KOPT-K1 (cell line): ENCODE results near the gene RAP1GAP2.

Source experiments
- H3K27ac ChIP-seq: fragments of 200-600 bp; sonication (generic); 2 replicates; pipeline ENCODE4 v1.5.1; 2016; ENCODE audit warnings: antibody characterized with exemption, mild to moderate bottlenecking, low read depth, low read length; ENCODE audit not compliant: poor library complexity, severe bottlenecking
- H3K36me3 ChIP-seq: fragments of 200-600 bp; sonication (generic); 2 replicates; pipeline ENCODE4 v1.5.1; 2017; ENCODE audit warnings: antibody characterized with exemption, mild to moderate bottlenecking, low read length, moderate library complexity; ENCODE audit not compliant: insufficient read depth
- H3K9me3 ChIP-seq: fragments of 200-600 bp; sonication (generic); 2 replicates; pipeline ENCODE4 v1.5.1; 2017; ENCODE audit warnings: antibody characterized with exemption, low read length, mild to moderate bottlenecking; ENCODE audit not compliant: insufficient read depth, poor library complexity, severe bottlenecking

Gene RAP1GAP2

GRCh38 chr17:3008336-3009288, 212.4 kb downstream of the RAP1GAP2 start:
- Histone ChIP-seq H3K36me3 (no peaks in the 10 kb centered on the region), H3K9me3 (no peaks in the 10 kb centered on the region), H3K27ac (no peak overlapping the region)

GRCh38 chr17:3009411-3009920, 213.2 kb downstream of the RAP1GAP2 start:
- no peaks in the 10 kb centered on the region for H3K9me3 ChIP-seq
- H3K27ac ChIP-seq: no peak overlapping the region
- H3K36me3 ChIP-seq: no peaks in the 10 kb centered on the region

- H3K9me3 ChIP-seq: no peaks in the 10 kb centered on the region
- no peak overlapping the region for H3K27ac ChIP-seq
- H3K36me3 ChIP-seq: no peaks in the 10 kb centered on the region
Observed at GRCh38 chr17:3011891-3012290, 215.7 kb downstream of the RAP1GAP2 start.

GRCh38 chr17:3012926-3013581, 216.8 kb downstream of the RAP1GAP2 start:
- no peak overlapping the region for H3K27ac ChIP-seq
- no peaks in the 10 kb centered on the region for H3K9me3 ChIP-seq
- H3K36me3 ChIP-seq: no peaks in the 10 kb centered on the region

- no peak overlapping the region for H3K27ac ChIP-seq
- H3K9me3 ChIP-seq: no peaks in the 10 kb centered on the region
- no peaks in the 10 kb centered on the region for H3K36me3 ChIP-seq
Observed at GRCh38 chr17:3015890-3016289, 219.7 kb downstream of the RAP1GAP2 start.

- Histone ChIP-seq H3K27ac (no peak overlapping the region), H3K9me3 (peaks cover 15% of the 10 kb centered on the region), H3K36me3 (no peaks in the 10 kb centered on the region)
Observed at GRCh38 chr17:3017936-3018335, 221.7 kb downstream of the RAP1GAP2 start.

- Histone ChIP-seq H3K36me3 (no peaks in the 10 kb centered on the region), H3K9me3 (peaks cover 31% of the 10 kb centered on the region), H3K27ac (no peak overlapping the region)
Observed at GRCh38 chr17:3019761-3020160, 223.5 kb downstream of the RAP1GAP2 start.

GRCh38 chr17:3020381-3020780, 224.1 kb downstream of the RAP1GAP2 start:
- H3K27ac ChIP-seq: no peak overlapping the region
- H3K36me3 ChIP-seq: no peaks in the 10 kb centered on the region
- peaks cover 31% of the 10 kb centered on the region for H3K9me3 ChIP-seq

GRCh38 chr17:3022197-3022596, 226.0 kb downstream of the RAP1GAP2 start:
- Histone ChIP-seq H3K9me3 (peaks cover 31% of the 10 kb centered on the region), H3K27ac (no peak overlapping the region), H3K36me3 (no peaks in the 10 kb centered on the region)

- Histone ChIP-seq H3K36me3 (no peaks in the 10 kb centered on the region), H3K27ac (no peak overlapping the region), H3K9me3 (peaks cover 31% of the 10 kb centered on the region)
Observed at GRCh38 chr17:3024346-3024745, 228.1 kb downstream of the RAP1GAP2 start.

GRCh38 chr17:3025421-3026124, 229.3 kb downstream of the RAP1GAP2 start:
- Histone ChIP-seq H3K27ac (no peak overlapping the region), H3K36me3 (no peaks in the 10 kb centered on the region)

GRCh38 chr17:3026125-3026855, 230.1 kb downstream of the RAP1GAP2 start:
- Histone ChIP-seq H3K36me3 (no peaks in the 10 kb centered on the region), H3K27ac (no peak overlapping the region), H3K9me3 (peaks cover 31% of the 10 kb centered on the region)

More at GRCh38 chr17:3025421-3026124, 229.3 kb downstream of the RAP1GAP2 start:
- peaks cover 31% of the 10 kb centered on the region for H3K9me3 ChIP-seq

GRCh38 chr17:3026856-3027751, 230.9 kb downstream of the RAP1GAP2 start:
- Histone ChIP-seq H3K9me3 (peaks cover 24% of the 10 kb centered on the region), H3K36me3 (no peaks in the 10 kb centered on the region), H3K27ac (no peak overlapping the region)
